ENCODE measurements around the gene AZU1.
"Not testable (repeated sequence)": the region's sequence is repeated elsewhere in the genome, so short reads cannot be mapped to it uniquely, and the experiment has no call there.

AZU1 gene

GRCh38 chr19:875265-875879, 47.7 kb downstream of the AZU1 start:
- no peak for DNase-seq

GRCh38 chr19:876089-876488, 48.5 kb downstream of the AZU1 start:
- no peak for DNase-seq

GRCh38 chr19:876780-877314, 49.2 kb downstream of the AZU1 start:
- no peak for DNase-seq

GRCh38 chr19:877992-878660, 50.5 kb downstream of the AZU1 start:
- DNase-seq: not testable (repeated sequence)

GRCh38 chr19:878751-879561, 51.3 kb downstream of the AZU1 start:
- not testable (repeated sequence) for DNase-seq

- no peak for DNase-seq
These were observed 52.2 kb downstream of the AZU1 start for GRCh38 chr19:879711-880438.
